Measurements from ENCODE around the gene EIF5AL1. TPM values are rescaled to one million over a fixed set of nuclear protein-coding genes. Genes with fewer than 3 reads are reported as not detected.

Gene EIF5AL1
- total and polyA plus RNA-seq, 2 of the 8 experiments (the other 6 are each of a cell fraction or from before 2014, with no cell fraction given): 1.7 to 2.2 TPM

GRCh38 chr10:79472449-79472848, 39.9 kb upstream of the EIF5AL1 start:
- Histone ChIP-seq H3K79me1 (ENCODE audit: low read depth, low read length) (no peaks in the 10 kb centered on the region), H2BK12ac (ENCODE audit: low read depth, low read length) (no peak overlapping the region), H2AFZ (ENCODE audit: low read length) (no peak overlapping the region), H3K79me2 (ENCODE audit: control insufficient read depth in 1 of 2, insufficient read depth in 2 of 2, low read length in 2 of 2) (no peaks in the 10 kb centered on the region), H3K56ac (replicated peaks; ENCODE audit: insufficient read length, low read depth, low read length) (no peak overlapping the region), H4K91ac (replicated peaks; ENCODE audit: insufficient read length, low read length) (no peak overlapping the region), H2BK20ac (ENCODE audit: low read length) (no peak overlapping the region), H2BK15ac (ENCODE audit: low read length) (no peak overlapping the region), H3K9ac (replicated peaks in 1 of 4; ENCODE audit: extremely low read depth in 1 of 4, low read depth in 3 of 4, low read length in 3 of 4) (no peak overlapping the region), H3K14ac (ENCODE audit: insufficient read length) (no peak overlapping the region), H4K8ac (ENCODE audit: extremely low read depth, insufficient read depth, low read length) (no peak overlapping the region), H2BK5ac (ENCODE audit: low read depth, low read length) (no peak overlapping the region), H3K27me3 (replicated peaks in 1 of 4; ENCODE audit: control insufficient read depth in 3 of 4, extremely low read depth in 1 of 4, insufficient read depth in 3 of 4, low read length in 3 of 4) (no peaks in the 10 kb centered on the region), H3K18ac (ENCODE audit: extremely low read depth, low read length) (no peak overlapping the region), H3K27ac (ENCODE audit: low read depth, low read length) (no peak overlapping the region), H2BK120ac (replicated peaks; ENCODE audit: low read depth, low read length) (no peak overlapping the region), H3K4ac (replicated peaks; ENCODE audit: insufficient read length, low read depth, low read length) (no peak overlapping the region), H3K9me3 (ENCODE audit: insufficient read depth in 2 of 2, low read depth in 1 of 2, low read length in 1 of 2) (no peaks in the 10 kb centered on the region), H2AK5ac (ENCODE audit: low read depth, low read length) (no peak overlapping the region), H3K23me2 (ENCODE audit: low read depth, low read length) (no peaks in the 10 kb centered on the region), H4K5ac (ENCODE audit: insufficient read length, low read depth, low read length) (no peak overlapping the region), H3K4me3 (ENCODE audit: extremely low read depth in 1 of 4, insufficient read depth in 2 of 4, low read depth in 3 of 4, low read length in 4 of 4) (no peak overlapping the region), H3K4me1 (replicated peaks in 1 of 4; ENCODE audit: control insufficient read depth in 3 of 4, insufficient read depth in 4 of 4, low read length in 3 of 4) (peaks cover 0 to 4% (median 0%) of the 10 kb centered on the region in 4 experiments; a peak in 1 of 7 replicates), H3K4me2 (ENCODE audit: insufficient read depth in 1 of 2, low read depth in 2 of 2, low read length in 2 of 2) (no peak overlapping the region), H3K23ac (ENCODE audit: insufficient read length) (no peak overlapping the region), H4K20me1 (replicated peaks in 1 of 2; ENCODE audit: control insufficient read depth in 1 of 2, insufficient read depth in 2 of 2, low read length in 2 of 2) (no peaks in the 10 kb centered on the region), H3K36me3 (ENCODE audit: control insufficient read depth in 2 of 4, insufficient read depth in 4 of 4, low read length in 3 of 4) (no peaks in the 10 kb centered on the region)
- POLR2A ChIA-PET (ENCODE audit: partially characterized antibody): interaction anchor here (0.6 to 0.7 kb wide), 2 partner anchors 76 to 126 kb away, joined by 3 read pairs; no protein-coding TSS in a partner anchor
- DNase-seq (ENCODE audit: low read depth in 1 of 2, low spot score in 2 of 2): no peak
- CTCF ChIA-PET (ENCODE audit: partially characterized antibody): interaction anchor here (1.2 to 8.0 kb wide), 7 partner anchors 10 to 98 kb away, joined by 3 to 101 read pairs (median 10); no protein-coding TSS in a partner anchor
- WGBS, 2 experiments (ENCODE audit: extremely low coverage in 1 of 2, insufficient coverage in 1 of 2, insufficient read length in 1 of 2, insufficient replicate concordance in 2 of 2, low coverage in 1 of 2, low lambda C conversion rate in 2 of 2, missing lambda C conversion rate in 1 of 2): 86% methylated on average over 7 of the region's 7 CpGs; no CpG with 5 or more reads in 1 of the 2 experiments
- FAIRE-seq: no peak
- TF ChIP-seq EZH2 (IDR thresholded peaks at IDR 0.05; ENCODE audit: low read depth, low read length, severe bottlenecking): no peak
- no peak for TF ChIP-seq CHD2 (IDR thresholded peaks at IDR 0.05; ENCODE audit: low read length)
- TF ChIP-seq ZNF274 (IDR thresholded peaks at IDR 0.05; ENCODE audit: borderline replicate concordance, extremely low read depth, low read length): no peak
- TF ChIP-seq RXRA (IDR thresholded peaks at IDR 0.05; ENCODE audit: insufficient read depth, low read depth, low read length): no peak
- TF ChIP-seq PHF8 (conservative IDR thresholded peaks at IDR 0.05; ENCODE audit: low read depth, low read length): no peak
- no peak for TF ChIP-seq ASH2L (IDR thresholded peaks at IDR 0.05; ENCODE audit: low read length)
- TF ChIP-seq HDAC2 (IDR thresholded peaks at IDR 0.05; ENCODE audit: borderline replicate concordance in 1 of 2, low read depth in 2 of 2, low read length in 2 of 2): no peak
- TF ChIP-seq RNF2 (IDR thresholded peaks at IDR 0.05; ENCODE audit: borderline replicate concordance, low read depth, low read length, missing control alignments, poor library complexity, severe bottlenecking): no peak
- TF ChIP-seq SIRT6 (IDR thresholded peaks at IDR 0.05; ENCODE audit: low read length): no peak
- no peak for TF ChIP-seq SUZ12 (IDR thresholded peaks at IDR 0.05; ENCODE audit: low read length)
- TF ChIP-seq NRF1 (IDR thresholded peaks at IDR 0.05; ENCODE audit: low read depth, low read length): no peak
- TF ChIP-seq FOSL1 (IDR thresholded peaks at IDR 0.05; ENCODE audit: insufficient read depth, low read depth, low read length): no peak
